ENCODE results near the gene TRAF7.
"Not testable (repeated sequence)": the region's sequence is repeated elsewhere in the genome, so short reads cannot be mapped to it uniquely, and the experiment has no call there.

Gene TRAF7

GRCh38 chr16:2155091-2155950 lies at the start of gene TRAF7:
Gene TRAF7, plus strand, starts transcription at chr16:2155782. Its CDS starts 8,139 bp downstream, at chr16:2163921.
- DNase-seq = peak; percentile 100

DNA sequence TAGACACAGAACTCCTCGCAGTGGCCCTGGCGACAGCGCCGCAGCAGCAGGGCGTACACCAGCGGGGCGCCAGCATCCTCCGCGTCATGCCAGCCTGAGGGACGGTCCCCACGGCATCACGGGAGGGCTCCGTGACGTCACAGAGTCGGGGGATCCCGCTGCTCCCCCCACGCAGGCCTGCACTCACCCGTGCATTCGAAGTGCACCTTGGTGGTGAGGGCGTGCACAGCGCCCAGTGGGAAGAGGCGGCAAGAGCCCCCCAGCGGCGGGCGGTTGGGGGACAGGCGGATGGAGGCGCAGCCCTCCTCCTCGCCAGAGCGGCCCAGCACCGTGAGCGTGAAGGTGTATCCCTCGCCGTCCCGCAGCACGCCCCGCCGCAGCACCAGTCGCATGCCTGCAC lies 49.4 kb upstream of the TRAF7 start:
- DNase-seq = not testable (repeated sequence)

DNA sequence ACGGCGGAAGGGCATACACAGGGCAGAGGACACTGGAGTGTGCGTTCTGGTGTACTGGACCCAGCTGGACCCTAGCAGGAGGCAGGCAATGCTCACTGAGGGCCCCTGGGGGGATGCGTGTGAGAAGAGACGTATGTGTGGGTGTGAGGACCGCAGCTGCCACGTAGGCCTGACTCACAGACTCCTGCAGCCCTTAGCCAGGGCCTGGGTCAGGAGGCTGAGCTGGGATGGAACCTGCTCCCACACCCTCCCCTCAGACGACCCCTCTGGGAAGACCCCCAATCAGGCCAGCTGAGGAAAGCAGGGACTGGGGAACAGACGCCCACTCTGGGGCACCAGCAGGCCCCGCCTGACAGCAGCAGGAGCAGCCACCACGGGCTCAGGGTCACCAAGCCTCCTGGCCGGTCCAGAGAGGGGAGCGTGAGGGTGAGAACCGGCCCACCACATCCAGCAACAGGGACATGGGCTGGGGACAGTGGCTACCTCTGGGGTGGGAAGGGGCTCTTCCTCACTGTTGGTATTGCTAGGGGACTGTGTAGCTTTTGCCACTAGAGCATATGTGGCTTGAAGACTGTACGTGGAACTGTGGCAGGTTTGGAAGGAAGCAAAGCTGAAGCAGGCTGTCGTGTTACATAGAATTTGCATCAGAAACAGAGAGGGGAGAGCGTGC lies 48.3 kb upstream of the TRAF7 start:
- DNase-seq = not testable (repeated sequence)

DNA sequence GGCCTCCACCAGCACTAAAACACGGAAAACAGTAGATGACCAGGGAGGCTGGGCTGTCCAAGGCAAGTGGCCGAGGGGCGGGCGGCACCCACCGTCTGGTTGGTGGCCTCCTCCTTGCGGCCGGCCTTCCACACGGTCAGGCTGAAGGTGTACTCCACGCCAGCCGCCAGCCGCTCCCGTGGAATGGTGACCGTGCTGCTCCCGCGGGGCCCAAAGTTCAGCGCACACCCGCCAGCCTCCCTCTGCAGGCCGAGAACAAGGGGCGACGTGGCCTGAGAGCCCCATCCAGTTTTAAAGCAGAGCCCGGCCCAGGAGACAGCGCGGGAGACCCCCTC lies 47.8 kb upstream of the TRAF7 start:
- not testable (repeated sequence) for DNase-seq

DNA sequence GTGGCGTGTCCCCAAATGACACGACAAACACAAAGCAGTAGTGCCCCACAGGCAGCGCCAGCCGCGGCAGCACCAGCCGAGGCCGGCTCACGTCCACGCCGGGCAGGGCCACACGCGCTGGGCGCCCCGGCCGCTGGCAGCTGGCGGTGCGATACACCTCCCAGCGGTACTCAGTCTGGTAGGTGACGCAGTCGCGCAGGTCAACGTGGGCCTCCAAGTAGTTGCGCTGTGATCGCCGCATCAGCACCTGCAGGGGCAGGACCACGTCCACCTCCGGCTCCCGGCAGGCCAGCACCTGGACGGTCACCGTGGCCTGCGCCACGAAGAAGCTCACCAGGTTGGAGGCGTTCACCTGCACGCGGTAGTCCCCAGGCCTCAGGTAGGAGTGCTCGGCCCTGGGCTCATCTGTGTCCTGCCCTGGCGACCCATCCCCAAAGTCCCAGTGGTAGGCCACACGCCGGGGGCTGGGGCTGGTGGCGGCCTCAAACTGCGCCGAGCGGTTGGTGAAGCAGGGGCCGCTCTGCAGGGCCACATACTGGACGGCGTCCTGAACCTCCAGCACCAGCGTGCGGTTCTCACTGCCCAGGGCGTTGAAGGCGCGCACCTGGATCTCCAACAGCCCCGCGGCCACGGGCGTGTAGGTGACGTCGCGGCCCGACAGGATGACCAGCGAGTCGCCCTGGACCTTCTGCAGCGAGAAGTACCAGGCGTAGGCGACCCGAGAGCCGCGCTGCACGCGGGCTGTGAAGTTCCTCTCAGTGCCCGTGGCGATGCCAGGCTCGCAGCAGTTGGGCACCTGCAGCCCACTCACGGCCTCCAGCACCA lies 46.9 kb upstream of the TRAF7 start:
- not testable (repeated sequence) for DNase-seq

- not testable (repeated sequence) for DNase-seq
Measured at GRCh38 chr16:2109271-2109580, 46.4 kb upstream of the TRAF7 start.

DNA sequence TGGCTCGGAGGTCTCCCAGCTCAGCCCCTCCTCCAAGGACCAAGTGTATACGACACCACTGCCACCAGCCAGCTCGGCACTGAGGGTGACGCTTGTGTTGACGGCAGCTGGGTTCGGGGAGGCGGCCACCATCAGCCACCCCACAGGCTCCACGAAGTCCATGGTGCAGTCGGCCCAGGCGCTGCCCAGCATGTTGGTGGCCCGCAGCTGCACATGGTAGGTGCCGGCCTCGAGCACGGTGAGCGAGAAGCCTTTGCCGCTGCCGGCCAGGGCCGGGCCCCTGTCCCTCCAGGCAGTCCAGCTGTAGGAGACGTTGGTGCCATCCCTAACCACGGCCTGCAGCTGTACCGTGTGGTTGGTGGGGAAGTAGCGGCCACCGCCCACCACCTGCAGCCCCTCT lies 45.7 kb upstream of the TRAF7 start:
- DNase-seq = not testable (repeated sequence)

DNA sequence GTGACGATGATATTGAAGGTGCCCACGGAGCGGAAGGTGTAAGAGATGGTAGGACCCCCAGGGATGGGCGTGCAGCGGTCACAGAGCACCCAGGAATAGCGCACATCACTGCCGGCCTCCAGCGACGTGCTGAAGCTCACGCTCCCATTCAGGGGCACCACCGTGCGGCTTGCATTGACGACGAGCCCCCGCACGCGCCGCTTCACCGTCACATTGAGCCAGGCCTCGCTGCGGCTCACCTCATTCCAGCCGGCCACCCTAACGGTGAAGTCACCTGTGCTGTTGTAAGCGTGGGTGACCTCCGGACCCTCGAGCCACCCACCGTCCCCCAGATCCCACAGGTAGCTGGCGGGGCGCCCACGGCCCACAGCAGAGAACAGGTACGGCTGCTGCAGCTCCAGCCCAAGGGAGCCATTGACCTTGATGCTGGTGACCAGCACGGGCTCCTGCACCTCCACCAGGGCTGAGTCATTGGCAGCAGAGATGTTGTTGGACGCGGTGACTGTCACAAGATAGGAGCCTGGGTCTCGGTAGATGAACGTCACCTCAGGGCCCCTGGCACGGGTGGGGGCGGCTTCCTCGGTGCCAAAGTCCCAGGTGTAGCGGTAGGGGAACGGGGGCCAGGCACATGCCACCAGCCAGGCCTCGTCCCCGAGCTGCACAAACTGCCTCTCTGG lies 45.1 kb upstream of the TRAF7 start:
- not testable (repeated sequence) for DNase-seq

- not testable (repeated sequence) for DNase-seq
Measured at GRCh38 chr16:2111009-2111353, 44.6 kb upstream of the TRAF7 start.

GRCh38 chr16:2111412-2112335 lies 43.9 kb upstream of the TRAF7 start:
- DNase-seq = not testable (repeated sequence)

DNA sequence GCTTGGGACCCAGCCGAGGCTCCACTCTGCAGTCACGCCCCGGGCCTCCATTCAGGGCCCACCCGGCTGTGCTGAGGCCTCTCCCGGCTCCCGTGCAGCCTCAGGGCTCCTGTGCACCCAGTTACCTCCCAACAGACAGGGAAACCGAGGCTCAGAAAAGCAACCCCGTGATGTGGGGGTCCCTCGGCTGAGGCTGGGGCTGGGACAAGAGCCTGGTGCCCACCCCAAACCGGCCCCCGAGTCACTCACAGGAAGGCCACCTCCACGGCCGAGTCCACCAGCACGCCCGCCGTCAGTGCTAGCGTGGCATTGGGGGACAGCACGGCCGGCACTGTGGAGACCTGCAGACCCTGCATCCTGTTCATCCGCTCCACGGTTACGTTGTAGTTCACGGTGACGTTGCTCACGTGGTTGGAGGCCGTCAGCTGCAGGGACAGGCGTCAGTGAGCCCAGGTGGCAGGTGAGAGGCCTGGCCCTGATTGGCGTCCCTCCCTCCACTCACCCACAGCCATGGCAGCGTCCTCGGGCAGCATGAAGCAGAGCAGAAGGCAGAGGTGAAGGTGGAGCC lies 43.0 kb upstream of the TRAF7 start:
- DNase-seq = not testable (repeated sequence)

DNA sequence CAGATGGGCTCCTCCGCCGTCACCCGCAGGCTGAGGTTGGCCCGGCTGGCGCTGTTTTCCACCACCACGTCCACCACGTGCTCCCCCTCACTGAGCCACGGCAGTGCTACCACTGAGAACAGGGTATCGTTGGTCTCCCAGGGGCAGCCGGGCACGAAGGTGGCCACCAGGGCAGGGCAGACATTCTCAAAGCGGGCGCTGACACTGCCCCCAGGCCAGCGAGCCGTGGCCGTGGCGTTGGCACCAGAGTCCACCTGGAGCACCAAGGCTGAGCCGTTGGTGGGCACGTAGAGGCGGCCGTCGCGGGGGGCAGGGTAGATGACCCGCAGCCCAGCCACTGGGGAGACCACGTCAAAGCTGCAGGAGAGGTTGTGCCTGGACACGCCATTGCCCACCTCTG lies 41.4 kb upstream of the TRAF7 start:
- not testable (repeated sequence) for DNase-seq

DNA sequence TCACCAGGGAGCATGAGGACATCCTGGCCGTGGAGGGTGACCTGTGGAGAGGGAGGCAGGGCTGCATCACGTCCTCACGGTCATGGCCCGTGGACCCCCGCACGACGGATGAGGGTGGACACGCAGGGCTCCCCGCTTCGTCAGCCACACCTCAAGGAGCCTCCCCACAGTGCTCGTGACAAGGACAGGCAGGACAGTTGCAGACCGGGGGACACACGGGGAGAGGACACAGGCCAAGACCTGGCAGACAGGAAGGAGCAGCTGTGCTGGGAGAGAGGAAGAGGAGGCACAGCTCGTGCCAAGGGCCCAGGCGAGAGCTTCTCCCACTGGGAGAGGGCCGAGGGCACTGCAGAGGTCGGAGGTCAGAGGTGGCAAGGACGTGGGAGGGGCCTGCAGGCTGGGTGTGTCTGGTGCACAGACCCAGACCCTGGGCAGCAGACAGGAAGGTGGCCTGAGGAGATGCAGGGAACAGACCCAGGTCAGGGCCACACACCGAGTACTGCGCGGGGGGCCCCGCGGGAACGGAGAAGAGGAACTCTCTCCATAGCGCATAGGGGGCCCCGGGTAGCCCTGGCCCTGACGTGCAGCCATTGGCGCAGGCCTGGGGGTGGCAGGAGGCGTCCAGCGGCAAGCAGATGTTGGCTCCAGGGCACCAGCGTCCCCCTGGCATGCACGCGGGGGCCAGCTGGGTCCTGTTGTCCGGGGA lies 40.5 kb upstream of the TRAF7 start:
- not testable (repeated sequence) for DNase-seq

GRCh38 chr16:2115591-2115973 lies 40.0 kb upstream of the TRAF7 start:
- DNase-seq = no peak

GRCh38 chr16:2116428-2116827 lies 39.2 kb upstream of the TRAF7 start:
- DNase-seq = not testable (repeated sequence)

DNA sequence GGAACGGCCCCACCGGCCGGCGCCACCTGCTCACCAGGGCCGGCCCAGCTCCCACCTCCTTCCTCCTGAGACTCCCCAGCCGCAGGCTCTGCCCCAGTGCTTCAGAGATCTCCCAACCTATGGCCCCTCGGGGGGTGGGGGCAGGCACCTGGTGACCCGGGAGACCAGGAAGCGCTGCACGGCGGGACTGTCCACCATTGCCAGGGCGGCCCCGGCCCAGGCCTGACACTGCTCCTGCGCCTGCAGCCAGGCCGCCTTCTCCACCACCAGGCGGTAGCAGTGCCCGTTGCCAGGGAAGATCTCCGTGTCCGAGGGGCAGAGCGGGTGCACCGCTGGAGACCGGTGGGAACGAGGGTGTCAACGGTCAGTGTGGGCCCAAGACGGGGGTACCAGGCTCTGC lies 38.2 kb upstream of the TRAF7 start:
- DNase-seq = not testable (repeated sequence)

DNA sequence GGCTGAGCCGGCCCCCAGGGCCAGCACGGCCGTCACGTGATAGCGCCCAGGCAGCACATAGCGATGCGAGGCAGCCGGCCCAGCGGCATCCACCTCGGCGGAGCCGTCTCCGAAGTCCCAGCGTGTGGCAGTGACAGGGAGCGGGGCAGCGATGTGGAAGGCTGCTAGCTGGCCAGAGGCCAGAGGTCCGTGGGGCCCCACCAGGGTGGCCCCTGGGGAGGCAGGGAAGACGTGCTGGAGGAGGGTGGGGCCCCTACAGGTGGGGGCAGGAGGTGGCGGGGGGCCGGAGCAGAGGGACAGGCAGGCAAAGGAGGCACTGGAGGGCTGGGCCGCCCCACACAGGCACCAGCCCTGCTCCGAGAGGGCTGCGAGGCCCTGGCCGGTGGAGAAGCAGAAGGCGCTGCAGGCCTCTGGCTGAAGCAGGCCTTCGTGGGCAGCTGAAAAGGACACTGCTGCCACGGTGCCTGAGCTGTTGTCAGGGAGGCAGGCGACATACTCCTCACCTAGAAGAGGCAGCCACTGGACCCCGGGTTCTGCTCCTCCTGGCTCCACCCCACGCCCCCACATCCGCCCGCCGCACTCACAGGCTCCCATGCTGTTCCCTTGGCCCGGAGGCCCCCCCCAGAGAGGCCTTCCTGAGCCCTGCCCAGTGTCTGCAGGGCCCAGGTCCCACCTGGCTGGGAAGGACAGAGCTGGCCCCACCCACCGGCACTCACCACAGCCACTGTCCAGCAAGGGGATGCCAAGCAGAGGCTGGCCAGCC lies 37.4 kb upstream of the TRAF7 start:
- DNase-seq = not testable (repeated sequence)

GRCh38 chr16:2121325-2121724 lies 34.3 kb upstream of the TRAF7 start:
- peak; percentile 39 to 43 for DNase-seq

GRCh38 chr16:2121853-2122252 lies 33.7 kb upstream of the TRAF7 start:
- DNase-seq = no peak

GRCh38 chr16:2122429-2122828 lies 33.2 kb upstream of the TRAF7 start:
- DNase-seq = no peak
